ENCODE measurements around the gene ELMO1.

The ELMO1 gene

GRCh38 chr7:37093257-37093656, 355.4 kb downstream of the ELMO1 start:
- no peak for DNase-seq (ENCODE audit: low spot score)

- DNase-seq (ENCODE audit: low spot score) = no peak
Measured at GRCh38 chr7:37092548-37092947, 356.1 kb downstream of the ELMO1 start.

- no peak for DNase-seq (ENCODE audit: low spot score)
Measured at GRCh38 chr7:37089972-37090371, 358.7 kb downstream of the ELMO1 start.

GRCh38 chr7:37085600-37085999, 363.1 kb downstream of the ELMO1 start:
- no peak for DNase-seq (ENCODE audit: low spot score)

- DNase-seq (ENCODE audit: low spot score) = no peak
Measured at GRCh38 chr7:37084303-37084702, 364.4 kb downstream of the ELMO1 start.

GRCh38 chr7:37083311-37084096, 365.2 kb downstream of the ELMO1 start:
- peak; percentile 22 for DNase-seq (ENCODE audit: low spot score)

- DNase-seq (ENCODE audit: low spot score) = no peak
Measured at GRCh38 chr7:37081436-37081835, 367.2 kb downstream of the ELMO1 start.

GRCh38 chr7:37079420-37079819, 369.2 kb downstream of the ELMO1 start:
- no peak for DNase-seq (ENCODE audit: low spot score)

GRCh38 chr7:37076668-37077067, 372.0 kb downstream of the ELMO1 start:
- DNase-seq (ENCODE audit: low spot score) = no peak

GRCh38 chr7:37074370-37074769, 374.3 kb downstream of the ELMO1 start:
- no peak for DNase-seq (ENCODE audit: low spot score)

- no peak for DNase-seq (ENCODE audit: low spot score)
Measured at GRCh38 chr7:37071124-37071523, 377.5 kb downstream of the ELMO1 start.

- no peak for DNase-seq (ENCODE audit: low spot score)
Measured at GRCh38 chr7:37070471-37070870, 378.2 kb downstream of the ELMO1 start.

- DNase-seq (ENCODE audit: low spot score) = no peak
Measured at GRCh38 chr7:37070031-37070430, 378.6 kb downstream of the ELMO1 start.

GRCh38 chr7:37069336-37069735, 379.3 kb downstream of the ELMO1 start:
- no peak for DNase-seq (ENCODE audit: low spot score)

- no peak for DNase-seq (ENCODE audit: low spot score)
Measured at GRCh38 chr7:37068902-37069301, 379.8 kb downstream of the ELMO1 start.

GRCh38 chr7:37068038-37068437, 380.6 kb downstream of the ELMO1 start:
- DNase-seq (ENCODE audit: low spot score) = no peak

- no peak for DNase-seq (ENCODE audit: low spot score)
Measured at GRCh38 chr7:37065779-37066271, 382.8 kb downstream of the ELMO1 start.

GRCh38 chr7:37062560-37062859, 386.2 kb downstream of the ELMO1 start:
- no peak for DNase-seq (ENCODE audit: low spot score)

- DNase-seq (ENCODE audit: low spot score) = no peak
Measured at GRCh38 chr7:37061849-37062559, 386.7 kb downstream of the ELMO1 start.

- DNase-seq (ENCODE audit: low spot score) = no peak
Measured at GRCh38 chr7:37056234-37056912, 392.3 kb downstream of the ELMO1 start.

- DNase-seq (ENCODE audit: low spot score) = peak; percentile 18
Measured at GRCh38 chr7:37054624-37055241, 393.9 kb downstream of the ELMO1 start.

GRCh38 chr7:37052705-37053104, 396.0 kb downstream of the ELMO1 start:
- DNase-seq (ENCODE audit: low spot score) = peak; percentile 45

GRCh38 chr7:37050801-37051200, 397.9 kb downstream of the ELMO1 start:
- no peak for DNase-seq (ENCODE audit: low spot score)

All from AG08396 (cell line).